Gastroesophageal sphincter (tissue), 4 donors: ENCODE data around the gene MAGED4. TPM values are rescaled to one million over a fixed set of nuclear protein-coding genes. Genes with fewer than 3 reads are reported as not detected.
"Not testable (repeated sequence)": the region's sequence is repeated elsewhere in the genome, so short reads cannot be mapped to it uniquely, and the experiment has no call there.

Experiments used
- ATAC-seq: fragments of 150-250 bp; one replicate; pipeline ENCODE4 v1.9.1; 2016; ENCODE audit warnings: mild to moderate bottlenecking, moderate library complexity
- H3K27ac ChIP-seq, 4 donors: fragments of 200-600 bp; sonication (generic) in 3 of 4; 1 replicate in 3 of 4; 2 replicates in 1 of 4; pipeline ENCODE4 v1.5.1; 2016 to 2019
- H3K27me3 ChIP-seq: fragments of 200-600 bp; sonication (generic); one replicate; pipeline ENCODE4 v1.5.1; 2019
- H3K36me3 ChIP-seq, 2 donors: fragments of 200-600 bp; sonication (generic); one replicate each; pipeline ENCODE4 v1.5.1; 2019; ENCODE audit warnings: control low read depth in 1 of 2
- H3K4me1 ChIP-seq, 3 donors: fragments of 200-600 bp; sonication (generic); 1 replicate in 2 of 3; 2 replicates in 1 of 3; pipeline ENCODE4 v1.5.1; 2016 to 2019; ENCODE audit warnings: control low read depth in 2 of 3
- H3K4me3 ChIP-seq, 2 donors: fragments of 200-600 bp; sonication (generic); one replicate each; pipeline ENCODE4 v1.5.1; 2019; ENCODE audit warnings: mild to moderate bottlenecking in 1 of 2, moderate library complexity in 1 of 2
- H3K9me3 ChIP-seq, 3 donors: fragments of 200-600 bp; sonication (generic); one replicate each; pipeline ENCODE4 v1.5.1; 2017 to 2019; ENCODE audit warnings: control low read depth in 2 of 3
- CTCF ChIP-seq, 4 experiments: fragments of 200-600 bp in 2 of 4; fragments of 450-650 bp in 2 of 4; sonication (generic) in 1 of 4; IDR thresholded peaks; one replicate each; pipeline ENCODE4 v1.5.1; 2017 to 2019; ENCODE audit warnings: antibody characterized with exemption in 4 of 4, mild to moderate bottlenecking in 2 of 4, moderate library complexity in 2 of 4
- EP300 ChIP-seq: sonication (generic); formaldehyde crosslinking; IDR thresholded peaks from one replicate; pipeline ENCODE4 v1.6.1; 2017; ENCODE audit warnings: antibody characterized with exemption, mild to moderate bottlenecking
- POLR2A ChIP-seq, 2 donors: fragments of 450-650 bp; IDR thresholded peaks; one replicate each; pipeline ENCODE4 v1.6.1; 2017; ENCODE audit warnings: antibody characterized with exemption in 2 of 2, mild to moderate bottlenecking in 2 of 2, moderate library complexity in 1 of 2
- POLR2AphosphoS5 ChIP-seq: sonication (generic); formaldehyde crosslinking; IDR thresholded peaks from one replicate; pipeline ENCODE4 v1.6.1; 2017; ENCODE audit warnings: antibody characterized with exemption
- WGBS, 2 donors: methylation state at CpG; one replicate each; pipeline ENCODE4 v1.1.5; 2018; ENCODE audit warnings: low coverage in 1 of 2; 5-methylcytosine and 5-hydroxymethylcytosine counted together
- total RNA-seq, 4 donors: library from RNA; depleted of rRNA; stranded (reverse); fragments of >200 nt; gene quantifications; one replicate each; pipeline ENCODE4 v1.1.0, GENCODE V29; 2016

The MAGED4 gene
- total RNA-seq = 1 to 10 TPM in 1 of 4 donors, under 1 TPM in 3; 0.35 to 4.4 (median 0.72) TPM

- not testable (repeated sequence) for H3K4me1 ChIP-seq, H3K36me3 ChIP-seq, H3K9me3 ChIP-seq, H3K27ac ChIP-seq, H3K4me3 ChIP-seq, H3K27me3 ChIP-seq
- ATAC-seq = peak; percentile 23
- WGBS, 2 donors = no CpG with 5 or more reads among the region's 40 CpGs
Measured at GRCh38 chrX:52184440-52185077, at the start of gene MAGED4. MAGED4 (plus strand) TSS chrX:52184888; CDS start chrX:52185923, 1,035 bp downstream.

GRCh38 chrX:52138830-52139544 is 45.7 kb upstream of the MAGED4 start:
- Histone ChIP-seq H3K27me3 (no peaks in the 10 kb centered on the region), H3K36me3 (no peaks in the 10 kb centered on the region), H3K9me3 (no peaks in the 10 kb centered on the region), H3K4me1 (no peaks in the 10 kb centered on the region), H3K4me3 (no peak overlapping the region), H3K27ac (no peak overlapping the region)
- TF ChIP-seq EP300 (no peak), CTCF (IDR thresholded peaks at IDR 0.05) (no peak), POLR2A (IDR thresholded peaks at IDR 0.05) (no peak), POLR2AphosphoS5 (no peak)
- no CpG with 5 or more reads among the region's 2 CpGs for WGBS, 2 donors
- ATAC-seq = no peak

- TF ChIP-seq CTCF (IDR thresholded peaks at IDR 0.05) (no peak), POLR2AphosphoS5 (no peak), POLR2A (IDR thresholded peaks at IDR 0.05) (no peak), EP300 (no peak)
- Histone ChIP-seq H3K27me3 (no peaks in the 10 kb centered on the region), H3K4me1 (no peaks in the 10 kb centered on the region), H3K9me3 (no peaks in the 10 kb centered on the region), H3K36me3 (no peaks in the 10 kb centered on the region), H3K4me3 (no peak overlapping the region), H3K27ac (no peak overlapping the region)
- ATAC-seq = no peak
Measured at GRCh38 chrX:52139545-52139895, 45.2 kb upstream of the MAGED4 start.

- no peak for ATAC-seq
Measured at GRCh38 chrX:52140020-52140419, 44.7 kb upstream of the MAGED4 start.

GRCh38 chrX:52150667-52151066 is 34.0 kb upstream of the MAGED4 start:
- 100% methylated on average over 1 of the region's 10 CpGs; no CpG with 5 or more reads in 1 of the 2 donors for WGBS, 2 donors
- not testable (repeated sequence) for ATAC-seq, H3K27me3 ChIP-seq, H3K27ac ChIP-seq, H3K4me3 ChIP-seq, H3K4me1 ChIP-seq, H3K36me3 ChIP-seq, H3K9me3 ChIP-seq

More at GRCh38 chrX:52140020-52140419, 44.7 kb upstream of the MAGED4 start:
- no peaks in the 10 kb centered on the region for H3K27me3 ChIP-seq
- WGBS, 2 donors = no CpG with 5 or more reads among the region's 1 CpG
- no peak overlapping the region for H3K4me3 ChIP-seq
- no peak overlapping the region for H3K27ac ChIP-seq
- H3K9me3 ChIP-seq = no peaks in the 10 kb centered on the region
- no peaks in the 10 kb centered on the region for H3K36me3 ChIP-seq
- no peaks in the 10 kb centered on the region for H3K4me1 ChIP-seq
- no peak for TF ChIP-seq CTCF (IDR thresholded peaks at IDR 0.05)
- no peak for TF ChIP-seq POLR2AphosphoS5
- TF ChIP-seq EP300 = no peak
- no peak for TF ChIP-seq POLR2A (IDR thresholded peaks at IDR 0.05)

GRCh38 chrX:52160140-52160539 is 24.5 kb upstream of the MAGED4 start:
- ATAC-seq, H3K4me1 ChIP-seq, H3K9me3 ChIP-seq, H3K4me3 ChIP-seq, H3K27ac ChIP-seq, H3K36me3 ChIP-seq, H3K27me3 ChIP-seq: not testable (repeated sequence)
- no CpG with 5 or more reads among the region's 8 CpGs for WGBS, 2 donors
